Activated CD8-positive, alpha-beta T cell treated with anti-CD3 and anti-CD28 coated beads for 36 hours (primary cell): ENCODE results near the gene SLC27A1. TPM values are rescaled to one million over a fixed set of nuclear protein-coding genes. Genes with fewer than 3 reads are reported as not detected.

Experiments used
- ATAC-seq: fragments of 200-7000 bp; cut with Tn5 transposase; one replicate; pipeline ENCODE4 v1.10.0; 2021; ENCODE audit warnings: mild to moderate bottlenecking, moderate library complexity
- CTCF ChIA-PET: fragments of 350-600 bp; sonication (Branson Sonifier 250); formaldehyde crosslinking; loops from one replicate; lab custom pipeline; 2021; ENCODE audit warnings: antibody characterized with exemption; lab: Charles Lee
- POLR2A ChIA-PET: fragments of 350-600 bp; sonication (Branson Sonifier 250); formaldehyde crosslinking; loops from one replicate; lab custom pipeline; 2021; ENCODE audit warnings: antibody characterized with exemption; lab: Charles Lee
- DNase-seq: peaks from one replicate; pipeline ENCODE4 v3.0.0-alpha.2; 2020
- H3K27ac Mint-ChIP-seq: one replicate; pipeline ENCODE4 v1.8.0; 2021; ENCODE audit warnings: mild to moderate bottlenecking, mixed read lengths
- H3K27me3 Mint-ChIP-seq: one replicate; pipeline ENCODE4 v1.8.0; 2021; ENCODE audit warnings: mixed read lengths
- H3K36me3 Mint-ChIP-seq: one replicate; pipeline ENCODE4 v1.8.0; 2021; ENCODE audit warnings: low read depth, mixed read lengths
- H3K4me1 Mint-ChIP-seq: one replicate; pipeline ENCODE4 v1.8.0; 2021; ENCODE audit warnings: low read depth, mixed read lengths
- H3K4me3 Mint-ChIP-seq: one replicate; pipeline ENCODE4 v1.8.0; 2021; ENCODE audit warnings: mild to moderate bottlenecking, moderate library complexity, mixed read lengths
- H3K9me3 Mint-ChIP-seq: one replicate; pipeline ENCODE4 v1.8.0; 2021; ENCODE audit warnings: mixed read lengths
- CTCF ChIP-seq: fragments of 200-600 bp; IDR thresholded peaks from one replicate; pipeline ENCODE4 v1.8.0; 2022; ENCODE audit warnings: antibody characterized with exemption, mild to moderate bottlenecking
- intact Hi-C: fragments of 100-400 bp; cut with micrococcal nuclease; formaldehyde crosslinking; loops from one replicate; pipeline ENCODE4 v1.10.0; 2022
- total RNA-seq, 2 experiments: library from RNA; stranded (reverse); gene quantifications; one replicate each; pipeline ENCODE4 v1.2.3, GENCODE V29; 2021

Gene SLC27A1
- total RNA-seq, 2 experiments from 2014 or later = 3.5 to 3.6 TPM

- DNase-seq = no peak
- Mint-ChIP-seq H3K4me1 (peaks cover 25% of the 10 kb centered on the region), H3K9me3 (no peaks in the 10 kb centered on the region), H3K27me3 (no peaks in the 10 kb centered on the region), H3K4me3 (no peak overlapping the region), H3K27ac (no peak overlapping the region), H3K36me3 (no peaks in the 10 kb centered on the region)
- intact Hi-C loops = no loop called here
- POLR2A ChIA-PET = interaction anchor here (0.7 to 2.0 kb wide), 4 partner anchors 11 to 282 kb away, joined by 3 to 7 read pairs (median 3); partner anchors contain the start of gene PGLS
- ATAC-seq = no peak
- CTCF ChIA-PET = interaction anchor here (1.2 kb wide), 1 partner anchor 10 kb away, joined by 3 read pairs; no protein-coding TSS in a partner anchor
- no peak for TF ChIP-seq CTCF
Measured at GRCh38 chr19:17500447-17501198, 30.3 kb downstream of the SLC27A1 start.

- H3K27me3 Mint-ChIP-seq = no peaks in the 10 kb centered on the region
- no peak overlapping the region for H3K27ac Mint-ChIP-seq
- no peaks in the 10 kb centered on the region for H3K9me3 Mint-ChIP-seq
- intact Hi-C loops = no loop called here
- H3K36me3 Mint-ChIP-seq = peaks cover 7% of the 10 kb centered on the region
- H3K4me1 Mint-ChIP-seq = peaks cover 22% of the 10 kb centered on the region
- no peak overlapping the region for H3K4me3 Mint-ChIP-seq
- CTCF ChIA-PET = no interaction called here
- no peak for TF ChIP-seq CTCF
- no peak for ATAC-seq
- POLR2A ChIA-PET = no interaction called here
- DNase-seq = no peak
Measured at GRCh38 chr19:17503240-17503639, 32.9 kb downstream of the SLC27A1 start.

GRCh38 chr19:17504030-17504429 is 33.7 kb downstream of the SLC27A1 start:
- ChIA-PET POLR2A (no interaction called here), CTCF (interaction anchor here (5.7 kb wide), 1 partner anchor 8 kb away, joined by 31 read pairs; no protein-coding TSS in a partner anchor)
- no peak for TF ChIP-seq CTCF
- H3K27me3 Mint-ChIP-seq = no peaks in the 10 kb centered on the region
- no peak for DNase-seq
- intact Hi-C loops = no loop called here
- no peak for ATAC-seq
- H3K27ac Mint-ChIP-seq = no peak overlapping the region
- peaks cover 27% of the 10 kb centered on the region for H3K4me1 Mint-ChIP-seq
- no peak overlapping the region for H3K4me3 Mint-ChIP-seq
- H3K9me3 Mint-ChIP-seq = no peaks in the 10 kb centered on the region
- H3K36me3 Mint-ChIP-seq = peaks cover 10% of the 10 kb centered on the region

DNA sequence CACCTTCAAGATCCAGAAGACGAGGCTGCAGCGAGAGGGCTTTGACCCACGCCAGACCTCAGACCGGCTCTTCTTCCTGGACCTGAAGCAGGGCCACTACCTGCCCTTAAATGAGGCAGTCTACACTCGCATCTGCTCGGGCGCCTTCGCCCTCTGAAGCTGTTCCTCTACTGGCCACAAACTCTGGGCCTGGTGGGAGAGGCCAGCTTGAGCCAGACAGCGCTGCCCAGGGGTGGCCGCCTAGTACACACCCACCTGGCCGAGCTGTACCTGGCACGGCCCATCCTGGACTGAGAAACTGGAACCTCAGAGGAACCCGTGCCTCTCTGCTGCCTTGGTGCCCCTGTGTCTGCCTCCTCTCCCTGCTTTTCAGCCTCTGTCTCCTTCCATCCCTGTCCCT is 34.1 kb downstream of the SLC27A1 start:
- ATAC-seq = no peak
- Mint-ChIP-seq H3K4me1 (peaks cover 27% of the 10 kb centered on the region), H3K27ac (no peak overlapping the region), H3K27me3 (no peaks in the 10 kb centered on the region), H3K36me3 (peaks cover 10% of the 10 kb centered on the region), H3K9me3 (no peaks in the 10 kb centered on the region), H3K4me3 (no peak overlapping the region)
- no peak for DNase-seq
- CTCF ChIA-PET = interaction anchor here (1.0 to 5.7 kb wide), 2 partner anchors 8 to 19 kb away, joined by 3 to 31 read pairs; no protein-coding TSS in a partner anchor
- TF ChIP-seq CTCF = no peak
- intact Hi-C loops = no loop called here
- POLR2A ChIA-PET = interaction anchor here (0.9 kb wide), 1 partner anchor 9 kb away, joined by 3 read pairs; no protein-coding TSS in a partner anchor

GRCh38 chr19:17505223-17505622 is 34.9 kb downstream of the SLC27A1 start:
- peaks cover 16% of the 10 kb centered on the region for H3K36me3 Mint-ChIP-seq
- ATAC-seq (no peak), DNase-seq (no peak)
- POLR2A ChIA-PET = interaction anchor here (0.9 kb wide), 1 partner anchor 9 kb away, joined by 3 read pairs; no protein-coding TSS in a partner anchor
- CTCF ChIA-PET = interaction anchor here (0.9 to 5.7 kb wide), 3 partner anchors 9 to 70 kb away, joined by 3 to 31 read pairs (median 3); no protein-coding TSS in a partner anchor
- H3K9me3 Mint-ChIP-seq = no peaks in the 10 kb centered on the region
- peaks cover 28% of the 10 kb centered on the region for H3K4me1 Mint-ChIP-seq
- H3K27me3 Mint-ChIP-seq = no peaks in the 10 kb centered on the region
- intact Hi-C loops = no loop called here
- TF ChIP-seq CTCF = no peak
- H3K27ac Mint-ChIP-seq = peak overlapping the region; percentile 18
- no peak overlapping the region for H3K4me3 Mint-ChIP-seq
